GM21423 (cell line): ENCODE data around the gene SDHAF2.
"Not testable (repeated sequence)": the region's sequence is repeated elsewhere in the genome, so short reads cannot be mapped to it uniquely, and the experiment has no call there.

Experiments used
- ATAC-seq: cut with Tn5 transposase; IDR thresholded peaks from one replicate; pipeline ENCODE4 v1.9.1; 2021; ENCODE audit warnings: mild to moderate bottlenecking, moderate library complexity; ENCODE audit not compliant: unreplicated experiment

SDHAF2 gene

GRCh38 chr11:61429691-61430582 lies at the start of gene SDHAF2, which contains the start of gene CPSF7:
Gene SDHAF2 (plus strand): TSS chr11:61430124. CDS start chr11:61430147, 23 bp downstream.
Gene CPSF7 (minus strand): TSS chr11:61429975. CDS start chr11:61429235, 740 bp downstream.
- peak; percentile 85 for ATAC-seq

GRCh38 chr11:61380884-61381283 lies 49.0 kb upstream of the SDHAF2 start:
- ATAC-seq = no peak

GRCh38 chr11:61383859-61384258 lies 46.1 kb upstream of the SDHAF2 start:
- ATAC-seq = not testable (repeated sequence)

DNA sequence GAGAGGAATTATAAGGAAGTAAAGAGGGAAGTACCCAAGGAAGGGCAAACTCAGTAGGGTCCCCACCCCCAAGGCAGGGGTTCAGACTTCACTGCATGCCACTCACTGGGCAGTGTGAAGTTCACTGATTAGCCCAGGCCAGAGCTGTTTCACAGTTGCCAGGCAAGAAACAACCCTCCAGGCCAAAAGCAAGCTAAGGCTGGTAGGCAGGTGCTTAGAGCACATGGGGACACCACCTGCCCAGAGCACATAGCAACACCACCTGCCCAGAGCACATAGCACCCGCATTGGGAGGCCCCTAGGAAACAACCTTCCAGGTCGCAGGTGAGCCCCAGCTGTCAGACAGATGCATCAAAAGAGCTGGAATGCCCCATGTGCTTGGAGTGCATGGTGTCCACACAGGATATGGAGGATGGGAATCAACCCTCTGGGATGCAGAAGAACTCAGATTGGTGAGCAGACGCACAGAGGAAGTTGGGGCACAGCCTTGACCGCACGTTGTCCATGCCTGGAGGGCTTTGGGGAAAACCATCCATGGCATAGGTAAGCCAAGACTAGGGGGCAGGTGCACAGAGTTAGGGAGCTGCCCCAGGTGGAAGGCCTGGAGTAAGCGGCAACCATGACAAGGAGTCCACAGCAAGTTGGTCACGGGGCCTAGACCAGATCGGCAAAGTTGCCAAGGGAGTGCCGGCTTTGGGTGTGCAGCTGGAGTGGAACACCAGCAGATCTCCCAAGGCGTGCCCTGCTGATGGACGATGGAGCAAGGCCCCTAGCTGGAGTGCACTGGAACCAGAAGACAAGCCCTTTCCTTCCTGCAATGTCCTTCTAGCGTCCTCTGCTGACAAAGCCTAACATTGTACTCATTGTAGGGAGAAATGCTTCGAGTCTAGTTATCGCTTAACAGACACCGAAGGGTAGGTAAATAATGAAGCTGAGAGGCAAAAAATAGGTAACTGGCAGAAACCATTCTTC lies 45.4 kb upstream of the SDHAF2 start:
- ATAC-seq = no peak

GRCh38 chr11:61390161-61390560 lies 39.8 kb upstream of the SDHAF2 start:
- no peak for ATAC-seq

GRCh38 chr11:61392981-61393595 lies 36.8 kb upstream of the SDHAF2 start:
- no peak for ATAC-seq

DNA sequence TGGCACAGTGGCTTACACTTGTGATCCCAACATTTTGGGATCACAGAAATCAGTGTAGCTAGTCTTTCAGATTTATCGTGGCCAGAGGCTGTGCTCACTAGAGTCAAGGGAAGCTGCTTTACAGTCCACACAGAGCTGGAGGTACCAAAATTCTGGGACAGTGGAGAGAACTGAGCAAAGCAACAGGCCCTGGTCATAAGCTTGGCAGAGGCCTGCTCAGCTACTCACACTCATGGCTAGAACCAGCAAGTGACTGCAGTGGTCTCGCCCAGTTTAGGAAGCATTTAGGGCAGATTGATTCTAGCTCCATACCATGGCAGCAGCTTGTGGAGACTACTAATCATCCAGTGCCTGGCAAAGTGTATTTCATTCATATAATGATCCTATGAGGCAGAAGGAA lies 28.8 kb upstream of the SDHAF2 start:
- no peak for ATAC-seq

- ATAC-seq = no peak
These were observed 28.4 kb upstream of the SDHAF2 start for GRCh38 chr11:61401573-61401972.

DNA sequence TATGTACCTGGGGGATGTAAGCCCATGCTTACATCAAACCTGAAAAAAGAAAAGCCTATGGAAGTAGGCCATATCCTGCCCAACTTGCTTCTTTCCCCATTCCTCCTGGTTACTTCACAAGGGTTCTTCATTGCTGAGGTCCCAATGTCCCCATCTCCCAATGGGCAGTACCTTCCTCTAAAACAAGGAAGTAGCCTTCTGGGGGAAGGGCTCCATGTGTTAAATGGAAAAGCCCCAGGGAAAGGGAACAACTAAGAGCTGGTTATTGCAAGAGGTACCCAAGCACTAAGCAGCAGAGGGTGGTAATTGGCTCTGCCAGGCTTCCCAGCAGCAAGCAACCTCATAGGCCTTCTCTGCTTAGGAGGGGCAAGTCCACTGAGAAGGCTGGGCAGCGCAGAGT lies 26.3 kb upstream of the SDHAF2 start:
- no peak for ATAC-seq

DNA sequence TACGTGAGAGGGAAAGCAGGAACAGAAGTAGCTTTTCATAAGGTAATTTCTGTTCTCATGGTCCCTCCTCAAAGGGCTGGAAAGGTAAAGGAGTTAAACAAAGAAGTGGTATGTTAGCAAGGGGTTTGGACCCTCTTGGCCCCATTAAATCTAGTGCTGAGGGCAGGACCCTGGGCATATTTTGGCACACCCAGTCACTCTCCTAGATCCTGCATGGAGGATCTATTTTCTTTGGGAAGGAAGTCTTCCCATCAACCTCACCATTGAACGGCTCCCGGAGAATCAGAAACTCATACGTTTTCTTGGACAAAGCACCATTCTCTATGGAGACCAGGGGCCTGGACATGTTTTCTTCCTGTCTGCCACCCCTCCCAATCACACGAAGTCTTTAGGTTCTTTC lies 25.8 kb upstream of the SDHAF2 start:
- ATAC-seq = no peak

- no peak for ATAC-seq
These were observed 25.3 kb upstream of the SDHAF2 start for GRCh38 chr11:61404641-61405040.

DNA sequence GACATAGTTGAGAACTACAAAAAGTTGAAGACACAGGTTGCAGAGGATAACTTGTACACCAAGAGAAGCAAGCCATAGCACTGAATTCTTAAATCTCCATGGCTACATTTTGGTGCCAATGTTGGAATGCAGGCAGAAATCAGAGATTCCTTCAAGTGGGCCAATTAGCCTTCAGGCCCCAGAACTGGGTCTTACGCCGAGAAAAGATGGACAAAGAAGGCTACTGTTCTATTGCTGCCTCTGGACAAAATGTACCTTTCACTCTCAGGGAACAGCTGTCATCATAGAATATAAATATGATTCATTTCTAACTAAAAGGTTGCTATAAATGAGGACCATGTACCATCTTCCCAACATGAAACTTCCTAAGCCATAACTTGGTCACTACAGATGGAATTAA lies 23.9 kb upstream of the SDHAF2 start:
- ATAC-seq = no peak

DNA sequence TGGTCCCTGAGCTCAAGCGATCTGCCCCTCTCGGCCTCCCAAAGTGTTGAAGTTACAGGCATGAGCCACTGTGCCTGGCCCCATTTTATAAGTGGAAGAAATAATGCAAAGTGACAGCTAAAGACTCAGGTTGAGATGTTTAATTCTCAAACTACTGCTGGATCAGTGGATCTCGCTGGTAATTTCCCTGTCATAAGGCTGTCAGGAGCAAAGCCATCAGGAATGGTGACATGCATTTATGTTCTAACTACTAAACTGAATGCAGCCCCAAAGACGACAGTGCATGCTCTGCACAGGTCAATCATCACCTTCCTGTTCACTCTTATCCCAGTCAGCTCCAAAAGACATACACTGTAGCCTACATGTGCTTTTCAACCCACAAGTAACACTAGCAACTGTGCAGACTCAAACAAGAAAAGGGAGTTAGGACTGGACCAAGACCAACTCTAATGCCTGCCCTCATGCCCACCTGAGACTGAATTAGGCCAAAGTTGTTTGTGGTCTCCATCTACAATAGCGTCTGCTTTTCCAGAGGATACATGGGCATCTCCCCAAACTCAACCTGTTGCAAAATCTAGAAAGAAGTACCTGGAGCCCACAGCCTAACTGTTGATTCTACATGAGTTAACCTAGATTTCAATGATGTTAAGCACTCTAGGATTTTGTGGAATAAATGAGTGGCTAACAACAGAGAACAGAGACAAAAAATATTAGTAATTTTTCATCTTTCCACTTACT lies 22.8 kb upstream of the SDHAF2 start:
- no peak for ATAC-seq

DNA sequence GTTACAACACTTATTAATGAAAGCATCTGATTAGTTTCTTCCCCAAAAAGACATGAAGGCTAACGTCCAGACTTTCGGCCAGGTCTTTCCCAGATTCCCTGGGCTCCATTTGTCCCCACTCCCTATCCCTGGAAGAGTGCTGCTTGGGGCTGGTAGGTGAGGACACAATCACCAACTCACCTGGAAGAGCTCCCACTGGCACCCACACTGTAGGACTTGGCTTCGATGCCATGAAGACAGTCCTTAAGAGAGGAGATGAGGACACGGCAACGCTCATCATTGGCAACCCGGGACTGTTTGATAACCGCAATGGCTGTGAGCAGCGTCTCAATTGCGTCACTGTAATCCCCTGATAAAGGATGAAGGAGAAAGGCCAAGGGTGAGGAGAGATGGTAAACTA lies 18.3 kb upstream of the SDHAF2 start:
- ATAC-seq = no peak

DNA sequence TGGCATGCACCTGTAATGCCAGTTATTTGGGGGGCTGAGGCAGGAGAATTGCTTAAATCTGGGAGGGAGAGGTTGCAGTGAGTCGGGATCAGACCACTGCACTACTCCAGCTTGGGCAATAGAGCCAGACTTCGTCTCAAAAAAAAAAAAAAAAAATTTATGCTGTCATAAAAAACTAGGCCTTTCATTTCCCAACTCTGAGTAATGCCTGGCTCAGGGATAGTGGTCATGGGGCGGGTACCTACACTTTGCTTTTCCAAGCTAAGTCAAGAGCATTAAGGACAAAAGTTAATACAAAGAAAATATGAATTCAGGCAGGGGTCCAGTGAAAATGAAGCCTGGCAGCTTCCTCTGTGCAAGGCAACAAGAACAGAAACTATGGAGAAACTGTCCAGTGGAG lies 16.4 kb upstream of the SDHAF2 start:
- ATAC-seq = no peak

GRCh38 chr11:61414547-61414946 lies 15.4 kb upstream of the SDHAF2 start:
- ATAC-seq = no peak

DNA sequence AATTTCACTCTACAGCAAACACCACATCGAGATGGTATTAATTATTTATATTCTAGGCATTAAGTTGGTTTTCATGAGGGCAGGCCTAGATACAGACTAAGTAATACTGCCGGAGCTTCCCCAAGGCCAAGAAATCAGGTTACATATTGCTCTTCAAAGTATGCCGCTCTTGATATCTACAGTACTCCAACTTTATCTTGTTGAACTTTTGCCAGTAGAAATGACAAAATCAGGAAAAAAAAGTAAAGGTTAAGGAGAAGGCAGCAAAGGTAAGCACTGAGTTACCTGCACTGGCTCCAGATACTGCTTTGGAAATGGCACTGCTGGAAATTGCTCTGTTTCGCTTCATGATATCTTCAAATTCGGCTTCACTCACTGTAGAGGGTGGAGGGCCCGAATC lies 14.5 kb upstream of the SDHAF2 start:
- no peak for ATAC-seq

- ATAC-seq = no peak
These were observed 13.0 kb upstream of the SDHAF2 start for GRCh38 chr11:61416941-61417340.

DNA sequence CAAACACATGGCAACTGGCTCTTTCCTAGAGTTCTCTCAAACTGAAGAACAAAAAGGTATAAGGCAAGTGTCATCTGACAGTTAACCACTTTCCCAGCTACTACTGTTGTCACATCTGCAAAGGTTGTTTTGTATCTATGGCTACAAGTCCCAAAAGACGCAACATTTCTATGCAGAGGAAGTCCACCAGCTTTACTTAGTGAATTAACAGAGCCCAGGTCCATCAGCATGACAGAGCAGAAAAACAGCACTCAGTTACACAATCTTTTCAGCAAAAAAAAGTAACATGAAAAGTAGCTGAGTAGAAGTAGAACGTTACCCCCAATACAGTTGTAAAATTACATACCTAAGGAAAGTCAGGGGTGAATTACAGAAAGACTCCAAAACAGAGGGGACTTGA lies 12.3 kb upstream of the SDHAF2 start:
- ATAC-seq = no peak

DNA sequence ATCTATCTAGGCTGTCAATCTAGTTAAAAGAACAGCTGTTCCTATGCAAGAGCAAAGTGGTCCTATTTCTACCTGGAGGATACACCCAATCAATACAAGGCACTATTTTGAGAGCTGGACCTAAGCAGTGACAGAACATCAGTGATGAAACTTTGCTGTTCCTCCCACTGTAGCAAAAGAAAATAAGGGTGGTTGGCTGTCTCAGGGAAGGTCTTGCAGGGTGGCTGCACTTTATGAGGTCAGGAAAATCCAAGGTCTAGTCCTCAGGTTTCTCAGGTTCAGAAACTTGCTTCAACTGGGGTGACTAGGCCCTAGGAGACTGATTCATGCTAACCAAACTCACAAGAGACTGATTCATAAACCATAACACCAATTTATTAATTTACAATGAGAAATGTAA lies 11.8 kb upstream of the SDHAF2 start:
- no peak for ATAC-seq
